ENCODE results near the gene NDUFA11.

- TF ChIP-seq CTCF (IDR thresholded peaks at IDR 0.05; ENCODE audit: low read depth, low read length, poor library complexity, severe bottlenecking) (no peak), EZH2phosphoT487 (IDR thresholded peaks at IDR 0.05; ENCODE audit: borderline replicate concordance, low read length) (no peak)
Observed at GRCh38 chr19:5915782-5916165, 12.2 kb upstream of the NDUFA11 start.

Measured in DOHH2 (cell line).